ENCODE data around the gene PABPN1L.

The PABPN1L gene

GRCh38 chr16:88819126-88819525 is 47.3 kb downstream of the PABPN1L start:
- Histone ChIP-seq H3K79me2 (ENCODE audit: control insufficient read depth, low read length) (no peaks in the 10 kb centered on the region), H3K36me3 (ENCODE audit: control insufficient read depth, low read length) (no peaks in the 10 kb centered on the region)

GRCh38 chr16:88818575-88818874 is 47.9 kb downstream of the PABPN1L start:
- no peaks in the 10 kb centered on the region for H3K4me1 ChIP-seq (ENCODE audit: control insufficient read depth, low read length)
- no peak overlapping the region for H3K4me3 ChIP-seq (ENCODE audit: low read length)
- no peaks in the 10 kb centered on the region for H4K20me1 ChIP-seq (ENCODE audit: control insufficient read depth, insufficient read depth, low read depth, low read length)
- H3K4me2 ChIP-seq (ENCODE audit: low read length), result no peak overlapping the region
- no peak for TF ChIP-seq CTCF (IDR thresholded peaks at IDR 0.05; ENCODE audit: low read depth, low read length, poor library complexity, severe bottlenecking)
- TF ChIP-seq EZH2phosphoT487 (IDR thresholded peaks at IDR 0.05; ENCODE audit: borderline replicate concordance, low read length), result no peak
- no peaks in the 10 kb centered on the region for H3K9me3 ChIP-seq (ENCODE audit: control insufficient read depth, insufficient read depth, low read length)
- no peak overlapping the region for H3K27ac ChIP-seq (ENCODE audit: low read depth, low read length)
- no peaks in the 10 kb centered on the region for H3K9me2 ChIP-seq (replicated peaks; ENCODE audit: control insufficient read depth, low read length)
- no peaks in the 10 kb centered on the region for H3K27me3 ChIP-seq (ENCODE audit: control insufficient read depth, low read length)
- H3F3A ChIP-seq (ENCODE audit: control insufficient read depth, insufficient read depth), result no peaks in the 10 kb centered on the region; the same call in 1 of the 2 replicates
- no peaks in the 10 kb centered on the region for H3K36me3 ChIP-seq (ENCODE audit: control insufficient read depth, low read length)
- H3K79me2 ChIP-seq (ENCODE audit: control insufficient read depth, low read length), result no peaks in the 10 kb centered on the region

More at GRCh38 chr16:88819126-88819525, 47.3 kb downstream of the PABPN1L start:
- Histone ChIP-seq H3K27me3 (ENCODE audit: control insufficient read depth, low read length) (no peaks in the 10 kb centered on the region), H3K9me2 (replicated peaks; ENCODE audit: control insufficient read depth, low read length) (no peaks in the 10 kb centered on the region), H3K4me3 (ENCODE audit: low read length) (no peak overlapping the region), H4K20me1 (ENCODE audit: control insufficient read depth, insufficient read depth, low read depth, low read length) (no peaks in the 10 kb centered on the region), H3K4me2 (ENCODE audit: low read length) (no peak overlapping the region), H3K9me3 (ENCODE audit: control insufficient read depth, insufficient read depth, low read length) (no peaks in the 10 kb centered on the region), H3K27ac (ENCODE audit: low read depth, low read length) (no peak overlapping the region), H3F3A (ENCODE audit: control insufficient read depth, insufficient read depth) (no peaks in the 10 kb centered on the region), H3K4me1 (ENCODE audit: control insufficient read depth, low read length) (no peaks in the 10 kb centered on the region)
- TF ChIP-seq CTCF (IDR thresholded peaks at IDR 0.05; ENCODE audit: low read depth, low read length, poor library complexity, severe bottlenecking) (no peak), EZH2phosphoT487 (IDR thresholded peaks at IDR 0.05; ENCODE audit: borderline replicate concordance, low read length) (no peak)

- no peak overlapping the region for H3K4me3 ChIP-seq (ENCODE audit: low read length)
- no peak overlapping the region for H3K27ac ChIP-seq (ENCODE audit: low read depth, low read length)
- TF ChIP-seq CTCF (IDR thresholded peaks at IDR 0.05; ENCODE audit: low read depth, low read length, poor library complexity, severe bottlenecking) (no peak), EZH2phosphoT487 (IDR thresholded peaks at IDR 0.05; ENCODE audit: borderline replicate concordance, low read length) (no peak)
- no peaks in the 10 kb centered on the region for H3K27me3 ChIP-seq (ENCODE audit: control insufficient read depth, low read length)
- H4K20me1 ChIP-seq (ENCODE audit: control insufficient read depth, insufficient read depth, low read depth, low read length), result no peaks in the 10 kb centered on the region
- H3K4me1 ChIP-seq (ENCODE audit: control insufficient read depth, low read length), result no peaks in the 10 kb centered on the region
- no peaks in the 10 kb centered on the region for H3K79me2 ChIP-seq (ENCODE audit: control insufficient read depth, low read length)
- H3K9me2 ChIP-seq (replicated peaks; ENCODE audit: control insufficient read depth, low read length), result no peaks in the 10 kb centered on the region
- H3K36me3 ChIP-seq (ENCODE audit: control insufficient read depth, low read length), result no peaks in the 10 kb centered on the region
- no peaks in the 10 kb centered on the region; the same call in 1 of the 2 replicates for H3F3A ChIP-seq (ENCODE audit: control insufficient read depth, insufficient read depth)
- H3K9me3 ChIP-seq (ENCODE audit: control insufficient read depth, insufficient read depth, low read length), result no peaks in the 10 kb centered on the region
- H3K4me2 ChIP-seq (ENCODE audit: low read length), result no peak overlapping the region
Observed at GRCh38 chr16:88817785-88818574, 48.5 kb downstream of the PABPN1L start.

Data from DOHH2 (cell line).